HepG2 (cell line): ENCODE results near the gene CDK7. TPM values are rescaled to one million over a fixed set of nuclear protein-coding genes. Genes with fewer than 3 reads are reported as not detected.

Experiments used
- BRCA1 ChIP-seq: sonication (generic); formaldehyde crosslinking; IDR thresholded peaks from 2 replicates; pipeline ENCODE4 v1.4.0; 2020; ENCODE audit warnings: missing genetic modification reagents
- CCDC6 ChIP-seq: sonication (generic); formaldehyde crosslinking; IDR thresholded peaks from 2 replicates; pipeline ENCODE4 v1.8.1; 2022; ENCODE audit warnings: mild to moderate bottlenecking, missing genetic modification reagents, moderate library complexity
- CEBPB ChIP-seq: IDR thresholded peaks from 2 replicates; pipeline ENCODE4 v1.6.1; 2011; ENCODE audit warnings: low read depth, low read length, improper control_type of control experiment, borderline replicate concordance
- CEBPG ChIP-seq: IDR thresholded peaks from 2 replicates; pipeline ENCODE4 v1.6.1; 2016
- POLR2AphosphoS5 ChIP-seq: IDR thresholded peaks from 2 replicates; pipeline ENCODE4 v1.6.1; 2012; ENCODE audit warnings: low read depth, low read length
- REL ChIP-seq: sonication (generic); formaldehyde crosslinking; conservative IDR thresholded peaks from 2 replicates; pipeline ENCODE4 v1.8.0; 2022; ENCODE audit warnings: mild to moderate bottlenecking, missing genetic modification reagents, moderate library complexity
- SRSF1 ChIP-seq: fragments of 200-400 bp; formaldehyde crosslinking; optimal IDR thresholded peaks from 2 replicates; pipeline ENCODE3; 2017; ENCODE audit warnings: mild to moderate bottlenecking, low read depth, low read length, moderate library complexity
- THAP7 ChIP-seq: sonication (generic); formaldehyde crosslinking; IDR thresholded peaks from 2 replicates; pipeline ENCODE4 v1.8.1; 2023; ENCODE audit warnings: mild to moderate bottlenecking, missing genetic modification reagents
- ZFP1 ChIP-seq: IDR thresholded peaks from 2 replicates; pipeline ENCODE4 v1.6.1; 2016
- ZNF121 ChIP-seq: sonication (generic); formaldehyde crosslinking; IDR thresholded peaks from 2 replicates; pipeline ENCODE4 v1.5.0; 2020; ENCODE audit warnings: mild to moderate bottlenecking, missing genetic modification reagents
- ZNF20 ChIP-seq: sonication (generic); formaldehyde crosslinking; IDR thresholded peaks from 2 replicates; pipeline ENCODE4 v1.4.0; 2020; ENCODE audit warnings: mild to moderate bottlenecking, moderate library complexity, missing genetic modification reagents
- ZNF547 ChIP-seq: sonication (generic); formaldehyde crosslinking; IDR thresholded peaks from 2 replicates; pipeline ENCODE4 v1.5.1; 2020; ENCODE audit warnings: mild to moderate bottlenecking, missing genetic modification reagents
- ZNF615 ChIP-seq: sonication (generic); formaldehyde crosslinking; IDR thresholded peaks from 2 replicates; pipeline ENCODE4 v1.5.0; 2020; ENCODE audit warnings: mild to moderate bottlenecking, missing genetic modification reagents, borderline replicate concordance
- ZNF83 ChIP-seq: sonication (generic); formaldehyde crosslinking; IDR thresholded peaks from 2 replicates; pipeline ENCODE4 v1.4.0; 2020; ENCODE audit warnings: missing genetic modification reagents, mild to moderate bottlenecking, borderline replicate concordance
- ZZZ3 ChIP-seq: sonication (generic); formaldehyde crosslinking; IDR thresholded peaks from 2 replicates; pipeline ENCODE4 v1.4.0; 2020; ENCODE audit warnings: missing genetic modification reagents, mild to moderate bottlenecking, borderline replicate concordance
- polyA plus RNA-seq, 8 experiments: library from polyadenylated mRNA; depleted of rRNA in 3 of 8; stranded (reverse) in 7 of 8; unstranded in 1 of 8; fragments of >200 nt; fragmentation: Illumina TruSeq in 4 of 8; extraction: Trizol in 4 of 8; gene quantifications; 2 replicates each; pipeline versions ENCODE4 v1.2.1 to v1.2.3, GENCODE V29; 2011 to 2016; ENCODE audit warnings: low read depth in 4 of 8, missing spikeins in 1 of 8, mixed read lengths in 1 of 8; ENCODE audit not compliant: insufficient read depth in 1 of 8
- total RNA-seq, 5 experiments: library from RNA; depleted of rRNA; stranded (reverse); fragments of >200 nt; fragmentation: Illumina TruSeq; extraction: Trizol; gene quantifications; 2 replicates each; pipeline ENCODE4 v1.2.3, GENCODE V29; 2016; ENCODE audit warnings: low read depth in 1 of 5
- TF ChIP-seq, protein P1 (sequence below): sonication (generic); formaldehyde crosslinking; IDR thresholded peaks from 2 replicates; pipeline ENCODE4 v1.8.1; 2022; ENCODE audit warnings: low read depth, mild to moderate bottlenecking, missing genetic modification reagents
- TF ChIP-seq, protein P2 (sequence below): sonication (generic); formaldehyde crosslinking; IDR thresholded peaks from 2 replicates; pipeline ENCODE4 v1.4.0; 2020; ENCODE audit warnings: missing genetic modification reagents
- TF ChIP-seq, protein P3 (sequence below): IDR thresholded peaks from 2 replicates; pipeline ENCODE4 v1.6.1; 2018; ENCODE audit warnings: missing genetic modification reagents
- TF ChIP-seq, protein P4 (sequence below): sonication (generic); formaldehyde crosslinking; IDR thresholded peaks from 2 replicates; pipeline ENCODE4 v1.4.0; 2020; ENCODE audit warnings: missing genetic modification reagents, borderline replicate concordance

CDK7 gene
- total and polyA plus RNA-seq, 2 of the 13 experiments (the other 11 are each of a cell fraction or from before 2014, with no cell fraction given): 41.2 to 54.9 TPM

DNA sequence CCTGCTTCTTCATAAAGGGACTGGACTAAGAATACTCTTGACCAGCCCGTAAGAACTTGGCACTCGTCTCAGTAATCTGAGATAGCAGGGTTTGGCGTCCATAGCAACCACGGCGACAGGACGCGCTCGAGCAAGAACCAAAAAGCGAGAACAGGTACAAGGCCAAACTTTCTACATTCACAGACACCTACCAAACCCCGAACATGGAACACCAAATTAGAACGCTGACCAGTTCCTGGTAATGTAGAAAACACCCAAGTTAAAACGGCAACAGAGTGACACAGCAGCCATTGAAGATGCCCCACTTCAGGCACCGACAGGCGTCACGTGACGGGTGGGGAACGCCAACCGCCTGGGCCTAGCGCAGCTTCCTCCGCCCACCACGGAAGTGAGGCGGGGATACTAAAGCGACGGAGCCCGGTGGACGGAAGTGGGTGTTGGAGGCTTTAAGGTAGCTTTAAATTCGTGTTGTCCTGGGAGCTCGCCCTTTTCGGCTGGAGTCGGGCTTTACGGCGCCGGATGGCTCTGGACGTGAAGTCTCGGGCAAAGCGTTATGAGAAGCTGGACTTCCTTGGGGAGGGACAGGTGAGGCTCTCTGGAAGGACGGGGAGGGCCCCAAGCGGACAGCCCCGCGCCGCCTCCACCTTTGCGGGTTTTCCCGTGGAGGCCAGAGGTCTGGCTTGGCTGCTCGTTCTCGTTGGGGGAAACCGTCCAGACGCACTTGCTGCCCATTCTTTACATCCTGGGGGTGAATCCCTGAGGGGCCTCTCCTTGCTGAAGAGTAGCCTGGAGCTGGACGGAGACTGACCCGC, at the start of gene CDK7 (continued):
- TF ChIP-seq, protein P1, sequence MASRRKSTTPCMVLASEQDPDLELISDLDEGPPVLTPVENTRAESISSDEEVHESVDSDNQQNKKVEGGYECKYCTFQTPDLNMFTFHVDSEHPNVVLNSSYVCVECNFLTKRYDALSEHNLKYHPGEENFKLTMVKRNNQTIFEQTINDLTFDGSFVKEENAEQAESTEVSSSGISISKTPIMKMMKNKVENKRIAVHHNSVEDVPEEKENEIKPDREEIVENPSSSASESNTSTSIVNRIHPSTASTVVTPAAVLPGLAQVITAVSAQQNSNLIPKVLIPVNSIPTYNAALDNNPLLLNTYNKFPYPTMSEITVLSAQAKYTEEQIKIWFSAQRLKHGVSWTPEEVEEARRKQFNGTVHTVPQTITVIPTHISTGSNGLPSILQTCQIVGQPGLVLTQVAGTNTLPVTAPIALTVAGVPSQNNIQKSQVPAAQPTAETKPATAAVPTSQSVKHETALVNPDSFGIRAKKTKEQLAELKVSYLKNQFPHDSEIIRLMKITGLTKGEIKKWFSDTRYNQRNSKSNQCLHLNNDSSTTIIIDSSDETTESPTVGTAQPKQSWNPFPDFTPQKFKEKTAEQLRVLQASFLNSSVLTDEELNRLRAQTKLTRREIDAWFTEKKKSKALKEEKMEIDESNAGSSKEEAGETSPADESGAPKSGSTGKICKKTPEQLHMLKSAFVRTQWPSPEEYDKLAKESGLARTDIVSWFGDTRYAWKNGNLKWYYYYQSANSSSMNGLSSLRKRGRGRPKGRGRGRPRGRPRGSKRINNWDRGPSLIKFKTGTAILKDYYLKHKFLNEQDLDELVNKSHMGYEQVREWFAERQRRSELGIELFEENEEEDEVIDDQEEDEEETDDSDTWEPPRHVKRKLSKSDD (CRISPR knock-in tag): 0 out of 2 replicates have a peak, but pooled peaks have one; percentile 58
- TF ChIP-seq, protein P2, sequence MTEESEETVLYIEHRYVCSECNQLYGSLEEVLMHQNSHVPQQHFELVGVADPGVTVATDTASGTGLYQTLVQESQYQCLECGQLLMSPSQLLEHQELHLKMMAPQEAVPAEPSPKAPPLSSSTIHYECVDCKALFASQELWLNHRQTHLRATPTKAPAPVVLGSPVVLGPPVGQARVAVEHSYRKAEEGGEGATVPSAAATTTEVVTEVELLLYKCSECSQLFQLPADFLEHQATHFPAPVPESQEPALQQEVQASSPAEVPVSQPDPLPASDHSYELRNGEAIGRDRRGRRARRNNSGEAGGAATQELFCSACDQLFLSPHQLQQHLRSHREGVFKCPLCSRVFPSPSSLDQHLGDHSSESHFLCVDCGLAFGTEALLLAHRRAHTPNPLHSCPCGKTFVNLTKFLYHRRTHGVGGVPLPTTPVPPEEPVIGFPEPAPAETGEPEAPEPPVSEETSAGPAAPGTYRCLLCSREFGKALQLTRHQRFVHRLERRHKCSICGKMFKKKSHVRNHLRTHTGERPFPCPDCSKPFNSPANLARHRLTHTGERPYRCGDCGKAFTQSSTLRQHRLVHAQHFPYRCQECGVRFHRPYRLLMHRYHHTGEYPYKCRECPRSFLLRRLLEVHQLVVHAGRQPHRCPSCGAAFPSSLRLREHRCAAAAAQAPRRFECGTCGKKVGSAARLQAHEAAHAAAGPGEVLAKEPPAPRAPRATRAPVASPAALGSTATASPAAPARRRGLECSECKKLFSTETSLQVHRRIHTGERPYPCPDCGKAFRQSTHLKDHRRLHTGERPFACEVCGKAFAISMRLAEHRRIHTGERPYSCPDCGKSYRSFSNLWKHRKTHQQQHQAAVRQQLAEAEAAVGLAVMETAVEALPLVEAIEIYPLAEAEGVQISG (CRISPR knock-in tag): peak; percentile 67; the same call in 1 of the 2 replicates
- TF ChIP-seq ZNF547 (CRISPR knock-in tag) (no peak), POLR2AphosphoS5 (peak; percentile 88), CEBPB (no peak), CEBPG (CRISPR knock-in tag) (no peak), ZNF121 (CRISPR knock-in tag) (no peak; the same call in 1 of the 2 replicates), ZNF83 (CRISPR knock-in tag) (no peak), ZNF615 (CRISPR knock-in tag) (no peak), CCDC6 (CRISPR knock-in tag) (no peak), BRCA1 (CRISPR knock-in tag) (no peak), ZFP1 (CRISPR knock-in tag) (no peak), SRSF1 (no peak), THAP7 (0 out of 2 replicates have a peak, but pooled peaks have one; percentile 27), ZNF20 (CRISPR knock-in tag) (no peak), ZZZ3 (no peak), REL (CRISPR knock-in tag) (no peak)
- TF ChIP-seq, protein P3, sequence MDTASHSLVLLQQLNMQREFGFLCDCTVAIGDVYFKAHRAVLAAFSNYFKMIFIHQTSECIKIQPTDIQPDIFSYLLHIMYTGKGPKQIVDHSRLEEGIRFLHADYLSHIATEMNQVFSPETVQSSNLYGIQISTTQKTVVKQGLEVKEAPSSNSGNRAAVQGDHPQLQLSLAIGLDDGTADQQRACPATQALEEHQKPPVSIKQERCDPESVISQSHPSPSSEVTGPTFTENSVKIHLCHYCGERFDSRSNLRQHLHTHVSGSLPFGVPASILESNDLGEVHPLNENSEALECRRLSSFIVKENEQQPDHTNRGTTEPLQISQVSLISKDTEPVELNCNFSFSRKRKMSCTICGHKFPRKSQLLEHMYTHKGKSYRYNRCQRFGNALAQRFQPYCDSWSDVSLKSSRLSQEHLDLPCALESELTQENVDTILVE (CRISPR knock-in tag): peak; percentile 55; the same call in 1 of the 2 replicates
- TF ChIP-seq, protein P4, sequence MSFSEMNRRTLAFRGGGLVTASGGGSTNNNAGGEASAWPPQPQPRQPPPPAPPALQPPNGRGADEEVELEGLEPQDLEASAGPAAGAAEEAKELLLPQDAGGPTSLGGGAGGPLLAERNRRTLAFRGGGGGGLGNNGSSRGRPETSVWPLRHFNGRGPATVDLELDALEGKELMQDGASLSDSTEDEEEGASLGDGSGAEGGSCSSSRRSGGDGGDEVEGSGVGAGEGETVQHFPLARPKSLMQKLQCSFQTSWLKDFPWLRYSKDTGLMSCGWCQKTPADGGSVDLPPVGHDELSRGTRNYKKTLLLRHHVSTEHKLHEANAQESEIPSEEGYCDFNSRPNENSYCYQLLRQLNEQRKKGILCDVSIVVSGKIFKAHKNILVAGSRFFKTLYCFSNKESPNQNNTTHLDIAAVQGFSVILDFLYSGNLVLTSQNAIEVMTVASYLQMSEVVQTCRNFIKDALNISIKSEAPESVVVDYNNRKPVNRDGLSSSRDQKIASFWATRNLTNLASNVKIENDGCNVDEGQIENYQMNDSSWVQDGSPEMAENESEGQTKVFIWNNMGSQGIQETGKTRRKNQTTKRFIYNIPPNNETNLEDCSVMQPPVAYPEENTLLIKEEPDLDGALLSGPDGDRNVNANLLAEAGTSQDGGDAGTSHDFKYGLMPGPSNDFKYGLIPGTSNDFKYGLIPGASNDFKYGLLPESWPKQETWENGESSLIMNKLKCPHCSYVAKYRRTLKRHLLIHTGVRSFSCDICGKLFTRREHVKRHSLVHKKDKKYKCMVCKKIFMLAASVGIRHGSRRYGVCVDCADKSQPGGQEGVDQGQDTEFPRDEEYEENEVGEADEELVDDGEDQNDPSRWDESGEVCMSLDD: no peak
